T-cell (primary cell): ENCODE results near the gene BLTP2. TPM values are rescaled to one million over a fixed set of nuclear protein-coding genes. Genes with fewer than 3 reads are reported as not detected.

ENCODE experiments used
- ATAC-seq, 4 experiments: fragments of 200-7000 bp in 3 of 4; fragments of 150-1000 bp in 1 of 4; cut with Tn5 transposase; replicated peaks in 1 of 4; 1 replicate in 3 of 4; 2 replicates in 1 of 4; pipeline ENCODE4 v1.10.0; 2021; ENCODE audit warnings: moderate library complexity in 3 of 4, mild to moderate bottlenecking in 2 of 4, moderate number of reproducible peaks in 1 of 4
- CTCF ChIA-PET, 2 donors: fragments of 300-600 bp; sonication (Branson Sonifier 250); formaldehyde crosslinking; loops; one replicate each; lab custom pipeline; 2022; ENCODE audit warnings: antibody characterized with exemption in 2 of 2; lab: Charles Lee
- POLR2A ChIA-PET, 2 donors: fragments of 300-600 bp; sonication (Branson Sonifier 250); formaldehyde crosslinking; loops; one replicate each; lab custom pipeline; 2022; ENCODE audit warnings: antibody characterized with exemption in 2 of 2; lab: Charles Lee
- DNase-seq, 35 experiments: peaks; one replicate each; pipeline versions ENCODE4 v3.0.0 to v3.0.0-alpha.2; 2013 to 2023
- H3K27ac ChIP-seq: one replicate; pipeline ENCODE4 v1.5.1; 2013; ENCODE audit warnings: low read length
- H3K27me3 ChIP-seq, 2 experiments: replicated peaks in 1 of 2; 1 replicate in 1 of 2; 2 replicates in 1 of 2; pipeline versions ENCODE4 v1.6.1 to v1.7.0; 2013; ENCODE audit warnings: low read length in 1 of 2, mixed read lengths in 1 of 2; ENCODE audit not compliant: control insufficient read depth in 2 of 2, insufficient read depth in 2 of 2; ENCODE audit errors: extremely low read depth in 1 of 2
- H3K36me3 ChIP-seq, 2 donors: 1 replicate in 1 of 2; 2 replicates in 1 of 2; pipeline versions ENCODE4 v1.6.1 to v1.7.0; 2013; ENCODE audit warnings: low read length in 1 of 2; ENCODE audit not compliant: control insufficient read depth in 2 of 2, insufficient read depth in 1 of 2; ENCODE audit errors: extremely low read depth in 1 of 2
- H3K4me1 ChIP-seq, 2 experiments: 1 replicate in 1 of 2; 2 replicates in 1 of 2; pipeline versions ENCODE4 v1.6.1 to v1.7.0; 2013; ENCODE audit warnings: low read length in 2 of 2, mixed read lengths in 1 of 2; ENCODE audit not compliant: insufficient read depth in 2 of 2, control insufficient read depth in 1 of 2; ENCODE audit errors: extremely low read depth in 1 of 2
- H3K4me3 ChIP-seq, 2 donors: 1 replicate in 1 of 2; 2 replicates in 1 of 2; pipeline versions ENCODE4 v1.5.1 to v1.7.0; 2013; ENCODE audit warnings: mild to moderate bottlenecking in 2 of 2, low read length in 1 of 2, moderate library complexity in 1 of 2; ENCODE audit not compliant: control insufficient read depth in 1 of 2; ENCODE audit errors: extremely low read depth in 1 of 2
- H3K9me3 ChIP-seq: 2 replicates; pipeline ENCODE4 v1.7.0; 2013
- H3K27ac Mint-ChIP-seq, 2 donors: one replicate each; pipeline ENCODE4 v1.8.0; 2020 to 2021; ENCODE audit warnings: mild to moderate bottlenecking in 2 of 2, mixed read lengths in 2 of 2
- H3K27me3 Mint-ChIP-seq, 2 donors: one replicate each; pipeline ENCODE4 v1.8.0; 2021 to 2022; ENCODE audit warnings: mixed read lengths in 2 of 2
- H3K36me3 Mint-ChIP-seq: one replicate; pipeline ENCODE4 v1.8.0; 2021; ENCODE audit warnings: mixed read lengths
- H3K4me1 Mint-ChIP-seq, 3 donors: one replicate each; pipeline ENCODE4 v1.8.0; 2020 to 2022; ENCODE audit warnings: mixed read lengths in 3 of 3, mild to moderate bottlenecking in 1 of 3
- H3K4me3 Mint-ChIP-seq, 3 donors: one replicate each; pipeline ENCODE4 v1.8.0; 2020 to 2022; ENCODE audit warnings: mild to moderate bottlenecking in 3 of 3, mixed read lengths in 3 of 3, moderate library complexity in 3 of 3
- H3K9me3 Mint-ChIP-seq, 3 donors: one replicate each; pipeline ENCODE4 v1.8.0; 2020 to 2022; ENCODE audit warnings: mixed read lengths in 3 of 3
- whole genome bisulfite sequencing: methylation state at CpG from one replicate; pipeline ENCODE4 v1.1.5; 2013; ENCODE audit warnings: missing lambda C conversion rate; ENCODE audit not compliant: insufficient coverage; 5-methylcytosine and 5-hydroxymethylcytosine counted together
- total RNA-seq, 35 experiments: library from RNA in 6 of 35; stranded (reverse) in 6 of 35; fragments of 120-200 nt in 1 of 35; gene quantifications; one replicate each; pipeline versions ENCODE4 v1.2.1 to v1.2.4 and lab custom pipeline; 2013 to 2026

The BLTP2 gene
- total RNA-seq, 5 donors from 2014 or later (not counting 1 experiment from before 2014, with no cell fraction given), result 129 to 156 (median 138) TPM

DNA sequence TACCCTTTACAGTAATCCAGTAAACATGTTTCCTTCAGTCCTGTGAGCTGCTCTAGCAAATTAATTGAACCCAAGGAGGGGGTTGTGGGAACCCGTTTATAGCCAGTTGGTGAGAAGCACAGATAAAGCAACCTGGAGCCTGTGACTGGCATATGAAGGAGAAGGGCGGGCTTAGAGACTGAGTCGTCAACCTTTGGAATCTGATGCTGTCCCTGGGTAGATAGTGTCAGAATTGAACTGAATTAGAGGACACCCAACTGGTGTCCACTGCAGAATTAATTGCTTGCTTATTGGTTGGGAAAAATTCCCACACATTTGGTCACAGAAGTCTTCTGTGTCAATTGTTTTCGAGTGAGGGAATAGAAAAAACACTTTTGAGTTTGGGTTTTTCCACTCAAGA lies 18.1 kb downstream of the BLTP2 start:
- Mint-ChIP-seq H3K27ac (no peak overlapping the region), H3K4me3 (no peak overlapping the region), H3K4me1 (peaks cover 0 to 6% (median 0%) of the 10 kb centered on the region in 3 donors), H3K36me3 (peaks cover 54% of the 10 kb centered on the region), H3K9me3 (no peaks in the 10 kb centered on the region), H3K27me3 (no peaks in the 10 kb centered on the region)
- no peak overlapping the region for H3K4me3 ChIP-seq
- H3K27me3 ChIP-seq, result no peaks in the 10 kb centered on the region
- H3K27ac ChIP-seq, result no peak overlapping the region
- H3K4me1 ChIP-seq, result no peaks in the 10 kb centered on the region
- ChIA-PET POLR2A (no interaction called here), CTCF (no interaction called here)
- H3K9me3 ChIP-seq, result no peaks in the 10 kb centered on the region
- DNase-seq (no peak), ATAC-seq (no peak)
- peaks cover 22 to 76% of the 10 kb centered on the region in 2 donors for H3K36me3 ChIP-seq
- WGBS, result 100% methylated on average over 1 of the region's 4 CpGs

DNA sequence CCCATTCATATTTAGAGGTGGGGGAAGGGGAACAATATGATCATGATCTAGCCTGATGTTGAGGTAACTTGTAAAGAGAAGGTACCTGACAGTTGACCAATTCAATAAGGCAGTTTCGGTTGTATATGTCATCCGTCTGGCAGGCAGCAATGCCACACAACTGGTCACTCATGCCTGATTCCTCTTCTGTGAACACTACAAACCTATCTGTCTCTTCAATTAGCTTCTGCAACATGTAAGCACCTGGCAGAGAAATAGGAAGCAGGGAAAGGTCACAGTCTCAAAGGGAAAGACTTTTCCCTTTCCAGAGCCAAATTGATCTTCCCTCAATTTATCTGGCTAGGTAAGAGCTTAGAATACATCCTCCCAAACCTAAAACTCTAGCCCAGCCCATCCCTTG lies 20.8 kb downstream of the BLTP2 start:
- Mint-ChIP-seq H3K9me3 (no peaks in the 10 kb centered on the region), H3K4me1 (peaks cover 0 to 6% (median 0%) of the 10 kb centered on the region in 3 donors), H3K4me3 (no peak overlapping the region), H3K27me3 (no peaks in the 10 kb centered on the region), H3K27ac (no peak overlapping the region), H3K36me3 (peaks cover 69% of the 10 kb centered on the region)
- ChIA-PET CTCF (no interaction called here), POLR2A (no interaction called here)
- no peaks in the 10 kb centered on the region for H3K9me3 ChIP-seq
- peaks cover 23 to 81% of the 10 kb centered on the region in 2 donors for H3K36me3 ChIP-seq
- DNase-seq, result no peak
- H3K27ac ChIP-seq, result no peak overlapping the region
- WGBS, result 90% methylated on average over 2 of the region's 2 CpGs
- H3K27me3 ChIP-seq, result no peaks in the 10 kb centered on the region
- H3K4me3 ChIP-seq, result no peak overlapping the region
- H3K4me1 ChIP-seq, result no peaks in the 10 kb centered on the region
- ATAC-seq, result no peak

DNA sequence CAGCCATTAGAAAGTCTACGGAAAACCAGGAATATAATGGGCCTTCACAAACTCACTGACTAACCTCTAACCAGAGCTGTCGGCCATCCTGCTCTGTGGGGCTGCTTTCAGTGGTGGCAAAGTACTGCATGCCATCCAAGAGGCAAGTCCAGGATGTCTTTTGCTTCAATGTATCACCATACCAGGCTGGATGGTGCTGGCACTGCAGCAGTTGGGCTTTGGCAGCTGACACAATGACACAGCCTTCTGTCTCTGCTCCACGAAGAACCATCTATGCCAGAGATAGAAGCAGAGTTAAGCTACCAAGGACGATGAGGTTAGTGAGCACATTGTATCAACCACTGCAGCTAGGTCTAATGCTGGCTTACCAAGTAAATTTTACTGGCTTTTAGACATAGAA lies 21.3 kb downstream of the BLTP2 start:
- H3K4me1 ChIP-seq, result no peaks in the 10 kb centered on the region
- POLR2A ChIA-PET, result interaction anchor here in 1 of 2 donors (0.6 kb wide), 1 partner anchor 23 kb away, joined by 4 read pairs; no protein-coding TSS in a partner anchor
- H3K36me3 ChIP-seq, result peaks cover 23 to 84% of the 10 kb centered on the region in 2 donors
- Mint-ChIP-seq H3K4me3 (no peak overlapping the region), H3K36me3 (peaks cover 70% of the 10 kb centered on the region), H3K27me3 (no peaks in the 10 kb centered on the region), H3K9me3 (no peaks in the 10 kb centered on the region), H3K4me1 (peaks cover 0 to 6% (median 0%) of the 10 kb centered on the region in 3 donors), H3K27ac (no peak overlapping the region)
- DNase-seq, result no peak
- no peak overlapping the region for H3K4me3 ChIP-seq
- ATAC-seq, result no peak
- H3K27me3 ChIP-seq, result no peaks in the 10 kb centered on the region
- 100% methylated on average over 2 of the region's 4 CpGs for WGBS
- CTCF ChIA-PET, result interaction anchor here (0.5 to 0.7 kb wide), 2 partner anchors 59 to 129 kb away, joined by 3 to 5 read pairs; no protein-coding TSS in a partner anchor
- H3K9me3 ChIP-seq, result no peaks in the 10 kb centered on the region
- H3K27ac ChIP-seq, result no peak overlapping the region

DNA sequence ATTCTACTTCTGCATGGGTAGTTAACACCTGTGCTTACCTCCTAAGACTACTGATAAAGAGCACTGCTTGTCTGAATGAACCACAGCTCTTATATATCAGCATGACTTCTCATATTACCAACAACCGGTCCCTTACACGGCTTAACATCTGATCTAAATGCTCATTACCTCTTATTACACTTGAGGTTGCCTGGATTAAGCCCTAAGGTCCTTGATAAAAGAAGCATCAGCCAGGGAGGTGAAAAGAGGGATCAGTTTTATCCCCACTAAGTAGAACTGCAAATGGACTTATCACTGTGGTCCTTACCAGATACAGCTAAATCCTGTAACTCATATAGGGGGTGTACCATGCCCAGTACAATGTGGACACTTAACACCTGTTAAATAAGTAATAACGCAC lies 22.8 kb downstream of the BLTP2 start:
- no peak overlapping the region for H3K27ac Mint-ChIP-seq
- H3K27me3 Mint-ChIP-seq, result no peaks in the 10 kb centered on the region
- ChIA-PET CTCF (interaction anchor here in 1 of 2 donors (0.9 kb wide), 1 partner anchor 137 kb away, joined by 3 read pairs; no protein-coding TSS in a partner anchor), POLR2A (interaction anchor here in 1 of 2 donors (0.5 kb wide), 1 partner anchor 14 kb away, joined by 10 read pairs; no protein-coding TSS in a partner anchor)
- no peak for ATAC-seq
- Histone ChIP-seq H3K27ac (no peak overlapping the region), H3K4me3 (no peak overlapping the region), H3K9me3 (no peaks in the 10 kb centered on the region), H3K36me3 (peaks cover 19 to 81% of the 10 kb centered on the region in 2 donors), H3K4me1 (no peaks in the 10 kb centered on the region), H3K27me3 (no peaks in the 10 kb centered on the region)
- peaks cover 67% of the 10 kb centered on the region for H3K36me3 Mint-ChIP-seq
- WGBS, result no CpG with 5 or more reads among the region's 3 CpGs
- H3K4me1 Mint-ChIP-seq, result peaks cover 0 to 6% (median 0%) of the 10 kb centered on the region in 3 donors
- DNase-seq, result no peak
- no peak overlapping the region for H3K4me3 Mint-ChIP-seq
- H3K9me3 Mint-ChIP-seq, result no peaks in the 10 kb centered on the region

DNA sequence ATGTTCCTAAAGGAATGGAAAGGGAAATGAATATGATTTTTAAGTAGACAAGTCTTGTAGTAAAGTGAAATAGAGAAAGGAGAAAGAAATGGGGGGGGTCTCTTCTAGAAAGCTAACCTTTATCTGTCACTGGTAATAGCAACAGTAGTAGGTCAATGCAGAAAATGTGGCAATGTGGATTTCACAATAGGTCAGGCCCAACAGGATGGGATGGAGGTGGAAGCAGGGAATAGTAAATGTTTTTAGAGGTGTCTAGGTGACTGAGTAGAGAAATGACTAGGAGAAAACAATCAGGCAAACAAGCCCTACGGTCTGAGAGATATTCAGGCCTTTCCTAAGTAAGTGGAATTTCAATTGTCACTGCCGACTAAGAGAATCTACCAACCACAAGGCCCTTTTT lies 24.9 kb downstream of the BLTP2 start:
- no peaks in the 10 kb centered on the region for H3K27me3 Mint-ChIP-seq
- no peak overlapping the region for H3K4me3 Mint-ChIP-seq
- H3K9me3 ChIP-seq, result no peaks in the 10 kb centered on the region
- ATAC-seq, result no peak
- H3K36me3 Mint-ChIP-seq, result peaks cover 72% of the 10 kb centered on the region
- 100% methylated on average over 1 of the region's 2 CpGs for WGBS
- H3K4me1 Mint-ChIP-seq, result no peaks in the 10 kb centered on the region
- H3K27ac ChIP-seq, result no peak overlapping the region
- H3K4me3 ChIP-seq, result no peak overlapping the region
- CTCF ChIA-PET, result no interaction called here
- H3K36me3 ChIP-seq, result peaks cover 24 to 91% of the 10 kb centered on the region in 2 donors
- no peaks in the 10 kb centered on the region for H3K27me3 ChIP-seq
- POLR2A ChIA-PET, result interaction anchor here in 1 of 2 donors (0.6 kb wide), 1 partner anchor 10 kb away, joined by 4 read pairs; no protein-coding TSS in a partner anchor
- no peaks in the 10 kb centered on the region for H3K9me3 Mint-ChIP-seq
- H3K4me1 ChIP-seq, result no peaks in the 10 kb centered on the region
- no peak for DNase-seq
- no peak overlapping the region for H3K27ac Mint-ChIP-seq

DNA sequence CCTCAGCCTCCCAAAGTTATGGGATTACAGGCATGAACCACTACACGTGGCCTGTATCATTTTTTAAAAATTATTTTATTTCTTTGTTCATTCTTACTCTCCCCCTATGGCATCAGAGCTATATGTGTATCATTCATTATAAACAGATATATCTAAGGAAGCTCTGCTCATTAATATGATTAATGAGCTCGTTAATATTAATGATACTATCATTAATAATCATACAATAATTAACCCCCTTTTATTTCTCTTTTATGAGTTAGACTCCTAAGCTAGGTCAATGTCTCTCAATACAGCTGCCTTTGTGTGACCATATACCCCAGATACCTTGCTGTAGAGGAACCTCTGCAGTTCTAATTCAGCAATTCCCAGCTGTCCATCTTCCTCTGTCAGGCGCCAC lies 26.5 kb downstream of the BLTP2 start:
- CTCF ChIA-PET, result interaction anchor here in 1 of 2 donors (0.8 kb wide), 1 partner anchor 68 kb away, joined by 4 read pairs; no protein-coding TSS in a partner anchor
- Mint-ChIP-seq H3K27ac (no peak overlapping the region), H3K27me3 (no peaks in the 10 kb centered on the region), H3K36me3 (peaks cover 68% of the 10 kb centered on the region), H3K9me3 (no peaks in the 10 kb centered on the region), H3K4me3 (no peak overlapping the region), H3K4me1 (peaks cover 2 to 7% (median 3%) of the 10 kb centered on the region in 3 donors)
- no CpG with 5 or more reads among the region's 3 CpGs for WGBS
- H3K9me3 ChIP-seq, result no peaks in the 10 kb centered on the region
- POLR2A ChIA-PET, result interaction anchor here in 1 of 2 donors (0.6 kb wide), 1 partner anchor 316 kb away, joined by 3 read pairs; no protein-coding TSS in a partner anchor
- no peak for ATAC-seq
- no peak overlapping the region for H3K4me3 ChIP-seq
- H3K36me3 ChIP-seq, result peaks cover 27 to 91% of the 10 kb centered on the region in 2 donors
- no peaks in the 10 kb centered on the region for H3K4me1 ChIP-seq
- no peaks in the 10 kb centered on the region for H3K27me3 ChIP-seq
- no peak overlapping the region for H3K27ac ChIP-seq
- no peak for DNase-seq
